PFSK-1 (cell line): ENCODE data around the gene FNIP2.

ENCODE experiments used
- FOXP2 ChIP-seq: optimal IDR thresholded peaks from 2 replicates; pipeline ENCODE3; 2011; ENCODE audit warnings: borderline replicate concordance, control low read depth, inconsistent platforms; ENCODE audit not compliant: insufficient read depth; ENCODE audit errors: extremely low read length, extremely low read depth
- POLR2AphosphoS5 ChIP-seq: IDR thresholded peaks from 2 replicates; pipeline ENCODE4 v1.6.1; 2012; ENCODE audit warnings: low read depth, mild to moderate bottlenecking, control low read depth, low read length, moderate library complexity
- REST ChIP-seq, 2 experiments: IDR thresholded peaks; 2 replicates each; pipeline versions ENCODE4 v1.6.1 to v1.8.0; 2011 to 2012; ENCODE audit warnings: low read depth in 2 of 2, low read length in 2 of 2, control low read depth in 1 of 2, inconsistent platforms in 1 of 2, mild to moderate bottlenecking in 1 of 2, moderate library complexity in 1 of 2; ENCODE audit not compliant: insufficient read depth in 1 of 2
- SIN3A ChIP-seq: IDR thresholded peaks from 2 replicates; pipeline ENCODE4 v1.6.1; 2012; ENCODE audit warnings: mild to moderate bottlenecking, low read length, moderate library complexity, borderline replicate concordance; ENCODE audit not compliant: insufficient read depth
- TAF1 ChIP-seq: IDR thresholded peaks from 2 replicates; pipeline ENCODE4 v1.6.1; 2012; ENCODE audit warnings: low read length, control low read depth, borderline replicate concordance; ENCODE audit not compliant: insufficient read depth

Gene FNIP2

DNA sequence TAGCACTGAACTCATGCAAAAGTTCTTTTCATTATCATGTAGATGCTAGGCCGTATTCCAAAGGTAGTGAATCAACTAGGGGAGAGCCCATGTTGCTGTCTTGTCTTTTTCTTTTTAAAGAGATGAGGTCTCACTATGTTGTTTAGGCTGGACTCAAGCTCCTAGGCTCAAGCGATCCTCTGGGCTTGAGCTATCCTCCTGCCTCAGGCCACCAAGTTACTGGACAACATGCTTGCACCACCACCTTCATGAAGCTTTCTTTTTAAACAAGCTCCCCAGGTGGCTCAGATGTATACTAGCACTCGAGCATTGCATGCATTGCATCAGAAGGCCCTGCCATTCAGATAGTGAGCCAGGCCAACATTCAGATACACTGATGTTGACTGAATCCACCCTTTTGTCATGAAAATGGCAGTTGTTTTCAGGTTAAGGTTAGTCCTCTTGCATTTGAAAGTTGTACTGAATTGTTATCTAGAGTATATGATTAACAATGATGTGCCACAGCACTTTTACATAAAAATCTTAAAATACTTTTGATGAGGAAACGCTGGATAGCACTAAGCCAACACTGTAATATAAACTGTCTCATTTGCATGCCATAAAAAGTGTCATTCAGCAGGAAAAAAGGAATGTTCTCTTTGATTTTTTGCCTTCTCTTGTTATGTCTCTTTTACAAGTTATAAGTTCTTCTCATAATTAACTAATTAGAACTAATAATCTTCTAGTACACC, 76.7 kb downstream of the FNIP2 start:
- TF ChIP-seq POLR2AphosphoS5 (no peak), TAF1 (no peak), FOXP2 (no peak), REST (IDR thresholded peaks at IDR 0.05; ENCODE audit: insufficient read depth in 1 of 2, low read depth in 2 of 2, low read length in 2 of 2) (no peak), SIN3A (no peak)

DNA sequence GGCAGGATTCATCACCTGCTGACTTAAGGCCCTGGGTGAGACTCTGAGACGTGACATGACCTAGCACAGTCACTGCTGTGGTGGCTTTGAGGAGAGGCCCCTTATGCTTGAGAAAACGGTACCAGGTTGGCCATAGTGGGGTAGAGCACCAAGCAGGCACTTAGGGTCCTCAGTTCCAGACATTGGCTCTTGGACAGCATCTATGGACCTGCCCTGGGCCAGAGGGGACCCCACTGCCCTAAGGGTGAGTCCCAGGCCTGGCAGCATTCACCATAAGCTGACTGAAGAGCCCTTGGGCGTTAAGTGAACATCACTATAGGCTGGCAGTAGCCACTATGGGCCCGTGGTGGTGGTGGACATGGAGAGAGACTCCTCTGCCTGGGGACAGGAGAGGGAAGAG, 78.7 kb downstream of the FNIP2 start:
- TF ChIP-seq FOXP2 (no peak), REST (IDR thresholded peaks at IDR 0.05; ENCODE audit: insufficient read depth in 1 of 2, low read depth in 2 of 2, low read length in 2 of 2) (no peak), SIN3A (no peak), TAF1 (no peak), POLR2AphosphoS5 (no peak)

DNA sequence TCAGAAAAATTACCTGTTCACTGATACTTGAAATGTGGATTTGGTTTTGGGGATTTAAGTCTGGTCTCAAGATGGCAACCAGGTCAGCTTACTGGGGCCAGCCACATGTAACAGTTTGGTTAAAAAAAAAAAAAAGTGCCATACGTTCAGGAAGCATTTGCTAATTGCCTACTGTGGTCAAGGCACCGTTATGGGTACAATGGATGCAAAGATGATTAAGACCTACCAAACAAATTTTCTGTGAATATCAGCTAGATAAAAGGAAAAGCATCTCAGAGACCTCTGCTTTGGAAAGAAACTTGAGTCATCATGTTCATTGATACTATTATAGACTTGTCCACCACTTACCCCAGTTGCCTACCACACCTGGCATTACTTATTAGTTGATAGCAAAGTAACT, 80.9 kb downstream of the FNIP2 start:
- no peak for TF ChIP-seq TAF1
- no peak for TF ChIP-seq REST (IDR thresholded peaks at IDR 0.05; ENCODE audit: insufficient read depth in 1 of 2, low read depth in 2 of 2, low read length in 2 of 2)
- no peak for TF ChIP-seq SIN3A
- no peak for TF ChIP-seq FOXP2
- no peak for TF ChIP-seq POLR2AphosphoS5

DNA sequence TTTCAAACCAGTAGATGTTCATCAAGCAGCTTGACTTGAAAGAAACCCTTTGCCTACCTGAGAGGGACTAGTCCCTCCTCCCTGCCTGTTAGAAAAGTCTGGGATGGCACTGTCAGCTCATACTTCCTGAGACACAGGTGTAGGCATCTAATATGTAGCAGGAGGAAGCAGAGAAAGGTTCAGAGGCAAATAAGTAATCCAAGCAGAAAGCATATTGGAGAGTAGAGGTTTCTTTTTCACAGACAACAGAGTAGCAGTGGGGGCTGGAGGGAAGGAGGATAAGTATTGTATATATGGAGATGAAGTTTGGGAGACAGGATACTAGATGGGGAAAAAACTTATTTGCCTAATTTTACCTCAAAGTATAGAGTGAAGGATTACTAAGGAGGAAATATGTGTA, 81.5 kb downstream of the FNIP2 start:
- TF ChIP-seq REST (IDR thresholded peaks at IDR 0.05; ENCODE audit: insufficient read depth in 1 of 2, low read depth in 2 of 2, low read length in 2 of 2) (no peak), TAF1 (no peak), FOXP2 (no peak), SIN3A (no peak), POLR2AphosphoS5 (no peak)
